K562 (cell line): ENCODE data around the gene STK32C. TPM values are rescaled to one million over a fixed set of nuclear protein-coding genes. Genes with fewer than 3 reads are reported as not detected.

Source experiments
- ATAC-seq: fragments of 200-7000 bp; cut with Tn5 transposase; 3 replicates; pipeline ENCODE4 v1.9.1; 2020; ENCODE audit warnings: moderate library complexity
- BruUV-seq: library from RNA; stranded (reverse); fragments of 400-500 nt; replicated peaks from 2 replicates; lab custom pipeline; 2021; lab: Mats Ljungman, UMichigan
- CTCF ChIA-PET: fragments of 300-600 bp; formaldehyde crosslinking; extraction: SDS; loops from one replicate; lab custom pipeline; 2021; ENCODE audit warnings: low intra/inter-chr PET ratio; lab: Yijun Ruan, JAX
- POLR2A ChIA-PET: fragments of 300-600, 350-650 bp; sonication (Branson Sonifier 250); formaldehyde crosslinking; extraction: SDS; loops from one replicate; lab custom pipeline; 2021; ENCODE audit warnings: antibody characterized with exemption, inconsistent platforms; lab: Yijun Ruan, JAX
- DNase-seq, 4 experiments: peaks; one replicate each; pipeline versions ENCODE4 v3.0.0 to v3.0.0-alpha.2; 2011 to 2018; ENCODE audit warnings: low spot score in 3 of 4, mixed read lengths in 3 of 4; ENCODE audit errors: extremely low read depth in 1 of 4
- FAIRE-seq: peaks from 2 replicates; lab custom pipeline; 2011; peaks lifted over from hg19 to GRCh38; lab: Jason Lieb, UNC
- H2AFZ ChIP-seq: 2 replicates; pipeline ENCODE4 v1.6.0; 2011; ENCODE audit warnings: low read depth, low read length, control low read depth, inconsistent platforms
- H3K27ac ChIP-seq: fragments of 200-600 bp; 3 replicates; pipeline ENCODE4 v1.8.0; 2011; ENCODE audit warnings: low read depth, mild to moderate bottlenecking, control low read depth, inconsistent platforms, low read length, moderate library complexity, mixed read lengths; ENCODE audit errors: extremely low read depth
- H3K27me3 ChIP-seq, 2 experiments: fragments of 300-600 bp in 1 of 2; 2 replicates in 1 of 2; 3 replicates in 1 of 2; pipeline versions ENCODE4 v1.6.0 to v1.8.0; 2011; ENCODE audit warnings: inconsistent platforms in 2 of 2, low read length in 2 of 2, mild to moderate bottlenecking in 1 of 2, mixed read lengths in 1 of 2, moderate library complexity in 1 of 2; ENCODE audit not compliant: control insufficient read depth in 2 of 2, insufficient read depth in 2 of 2
- H3K36me3 ChIP-seq: fragments of 300-600 bp; 3 replicates; pipeline ENCODE4 v1.8.0; 2011; ENCODE audit warnings: mild to moderate bottlenecking, low read length, inconsistent platforms; ENCODE audit not compliant: control insufficient read depth, insufficient read depth
- H3K4me1 ChIP-seq, 2 experiments: fragments of 200-600 bp in 1 of 2; replicated peaks in 1 of 2; 2 replicates in 1 of 2; 3 replicates in 1 of 2; pipeline versions ENCODE4 v1.5.1 to v1.8.0; 2011; ENCODE audit warnings: inconsistent platforms in 2 of 2, low read length in 2 of 2, mild to moderate bottlenecking in 1 of 2, mixed read lengths in 1 of 2, moderate library complexity in 1 of 2; ENCODE audit not compliant: control insufficient read depth in 2 of 2, insufficient read depth in 2 of 2
- H3K4me2 ChIP-seq: 2 replicates; pipeline ENCODE4 v1.6.1; 2011; ENCODE audit warnings: low read length, control low read depth, inconsistent platforms, mixed read lengths; ENCODE audit not compliant: insufficient read depth
- H3K4me3 ChIP-seq: fragments of 200-600 bp; sonication (generic), shearing (Covaris generic); 2 replicates; pipeline ENCODE4 v1.5.1; 2016; ENCODE audit warnings: control low read depth, inconsistent platforms
- H3K79me2 ChIP-seq: fragments of 200-600 bp; 3 replicates; pipeline ENCODE4 v1.8.0; 2011; ENCODE audit warnings: low read length, inconsistent platforms; ENCODE audit not compliant: control insufficient read depth, insufficient read depth
- H3K9ac ChIP-seq, 2 experiments: 2 replicates each; pipeline versions ENCODE4 v1.6.0 to v1.6.1; 2011; ENCODE audit warnings: low read depth in 2 of 2, low read length in 2 of 2, control low read depth in 1 of 2, inconsistent platforms in 1 of 2, mild to moderate bottlenecking in 1 of 2, mixed read lengths in 1 of 2; ENCODE audit not compliant: insufficient read depth in 1 of 2
- H3K9me1 ChIP-seq: one replicate; pipeline ENCODE4 v1.6.0; 2011; ENCODE audit warnings: inconsistent platforms, mild to moderate bottlenecking, low read length, moderate library complexity; ENCODE audit not compliant: control insufficient read depth, insufficient read depth
- H3K9me3 ChIP-seq: replicated peaks from 2 replicates; pipeline ENCODE4 v1.5.1; 2011; ENCODE audit warnings: low read depth, low read length, inconsistent platforms; ENCODE audit not compliant: control insufficient read depth, insufficient read depth
- H4K20me1 ChIP-seq: replicated peaks from 2 replicates; pipeline ENCODE4 v1.6.1; 2011; ENCODE audit warnings: low read length, inconsistent platforms, mixed read lengths; ENCODE audit not compliant: control insufficient read depth, insufficient read depth
- COPS2 ChIP-seq: fragments of 450-650 bp; conservative IDR thresholded peaks from 2 replicates; pipeline ENCODE4 v1.6.1; 2016; ENCODE audit warnings: mild to moderate bottlenecking, moderate library complexity
- PRPF4 ChIP-seq: fragments of 200-400 bp; formaldehyde crosslinking; IDR thresholded peaks from one replicate; pipeline ENCODE4 v1.6.1; 2017; ENCODE audit warnings: low read length, low read depth, mild to moderate bottlenecking; ENCODE audit not compliant: insufficient read depth, poor library complexity, severe bottlenecking
- ZFP30 ChIP-seq: fragments of 250-450 bp; sonication (Bioruptor Pico); IDR thresholded peaks from 2 replicates; pipeline ENCODE4 v1.8.0; 2022; ENCODE audit warnings: moderate library complexity, mild to moderate bottlenecking, inconsistent platforms, borderline replicate concordance
- ZNF316 ChIP-seq: fragments of 450-650 bp; IDR thresholded peaks from 2 replicates; pipeline ENCODE4 v1.6.1; 2016
- ZNF408 ChIP-seq: fragments of 250-450 bp; sonication (Bioruptor Pico); IDR thresholded peaks from 2 replicates; pipeline ENCODE4 v1.4.0; 2020; ENCODE audit warnings: low read depth, mild to moderate bottlenecking, moderate library complexity
- ZNF707 ChIP-seq: fragments of 250-450 bp; sonication (Bioruptor Pico); conservative IDR thresholded peaks from 2 replicates; pipeline ENCODE4 v1.8.0; 2022; ENCODE audit warnings: inconsistent platforms, mild to moderate bottlenecking, moderate library complexity
- WGBS: fragments of 100-300 bp; shearing (Covaris generic); methylation state at CpG from one replicate; pipeline ENCODE4 v1.1.6; 2016; ENCODE audit warnings: low coverage, mixed read lengths; ENCODE audit not compliant: insufficient coverage; ENCODE audit errors: missing lambda C conversion rate; 5-methylcytosine and 5-hydroxymethylcytosine counted together
- in situ Hi-C: fragments of 300-500 bp; cut with MboI; formaldehyde crosslinking; loops from 4 replicates; pipeline ENCODE4 v1.15.0; 2018; ENCODE audit warnings: inconsistent platforms, mixed read lengths
- intact Hi-C: fragments of 100-400 bp; cut with micrococcal nuclease; formaldehyde crosslinking; loops from 2 replicates; pipeline ENCODE4 v1.14.2; 2022
- polyA plus RNA-seq, 8 experiments: library from polyadenylated mRNA; depleted of rRNA in 4 of 8; stranded (reverse) in 5 of 8; unstranded in 3 of 8; fragments of >200 nt; fragmentation: Nextera tagmentation in 2 of 8; fragmentation: Illumina TruSeq in 1 of 8; extraction: Ambion mirVana in 2 of 8; extraction: Trizol in 1 of 8; gene quantifications; 2 replicates each; pipeline versions ENCODE4 v1.2.1 to v1.2.3, GENCODE V29; 2011 to 2014; ENCODE audit warnings: inconsistent platforms in 1 of 8, missing spikeins in 1 of 8
- total RNA-seq, 7 experiments: library from RNA; depleted of rRNA in 6 of 7; stranded (reverse); fragments of >200 nt in 6 of 7; fragmentation: Illumina TruSeq in 2 of 7; extraction: Trizol in 2 of 7; gene quantifications; 2 replicates each; pipeline versions ENCODE4 v1.2.1 to v1.2.3, GENCODE V29; 2011 to 2021; ENCODE audit warnings: low replicate concordance in 1 of 7
- TF ChIP-seq, protein P1 (sequence below): IDR thresholded peaks from 2 replicates; pipeline ENCODE4 v1.6.1; 2012; ENCODE audit warnings: low read depth, low read length, improper control_type of control experiment, borderline replicate concordance
- TF ChIP-seq, protein P2 (sequence below): fragments of 250-450 bp; sonication (Bioruptor Pico); IDR thresholded peaks from 2 replicates; pipeline ENCODE4 v1.8.0; 2022; ENCODE audit warnings: moderate library complexity, mild to moderate bottlenecking, inconsistent platforms
- TF ChIP-seq, protein P3 (sequence below): sonication (generic); IDR thresholded peaks from 2 replicates; pipeline ENCODE4 v1.6.1; 2016
- TF ChIP-seq, protein P4 (sequence below), 3 experiments: fragments of 200-800 bp in 1 of 3; fragments of 250-450 bp in 1 of 3; fragments of 450-650 bp in 1 of 3; sonication (Bioruptor Pico) in 1 of 3; sonication (Bioruptor generic) in 1 of 3; formaldehyde crosslinking in 1 of 3; IDR thresholded peaks; 2 replicates each; pipeline versions ENCODE4 v1.6.1 to v1.8.0; 2016 to 2022; ENCODE audit warnings: mild to moderate bottlenecking in 2 of 3, missing genetic modification characterization in 2 of 3, missing compliant biosample characterization in 1 of 3, moderate library complexity in 1 of 3

STK32C gene
- total and polyA plus RNA-seq, 9 of the 15 experiments (the other 6 are each of a cell fraction or from before 2014, with no cell fraction given) = 1.5 to 20.9 (median 6.5) TPM

DNA sequence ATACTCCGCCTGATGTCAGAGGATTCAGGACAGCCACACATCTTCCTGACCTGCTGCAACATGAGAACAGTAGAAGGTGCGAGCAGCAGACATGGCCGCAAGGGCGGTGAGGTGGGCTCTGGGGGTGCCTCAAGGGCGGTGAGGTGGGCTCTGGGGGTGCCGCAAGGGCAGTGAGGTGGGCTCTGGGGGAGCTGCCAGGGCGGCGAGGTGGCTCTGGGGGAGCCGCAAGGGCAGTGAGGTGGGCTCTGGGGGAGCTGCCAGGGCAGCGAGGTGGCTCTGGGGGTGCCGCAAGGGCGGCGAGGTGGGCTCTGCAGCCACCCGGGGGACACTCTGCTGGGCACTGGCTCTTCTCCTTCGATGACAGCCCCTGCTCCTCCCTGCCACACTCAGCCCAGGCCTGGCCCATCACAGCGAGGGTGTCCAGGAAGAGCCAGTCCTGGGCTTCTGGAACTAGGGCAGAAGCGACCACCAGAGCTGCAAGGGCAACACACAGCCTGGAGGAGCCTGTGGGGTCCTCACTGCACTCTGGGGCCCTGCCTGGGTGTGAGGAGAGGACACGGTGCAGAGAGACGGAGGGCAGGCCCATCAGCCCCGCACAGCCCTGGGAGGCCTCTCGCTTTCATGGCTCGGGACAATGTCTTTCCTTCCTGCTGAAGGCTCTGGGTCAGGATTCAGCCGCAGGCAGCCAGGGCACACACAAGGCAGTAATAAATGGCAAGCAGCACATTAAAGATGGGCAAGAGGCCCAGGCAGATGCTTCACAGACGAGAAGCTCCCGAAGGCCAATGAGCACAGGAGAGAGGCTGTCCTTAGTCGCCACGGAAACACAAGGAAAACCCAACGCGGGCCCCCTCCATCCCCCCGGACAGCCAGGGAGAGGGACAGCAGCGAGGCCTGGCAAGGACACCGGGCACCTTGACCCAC is 42.5 kb downstream of the STK32C start:
- no peak overlapping the region for H3K4me2 ChIP-seq
- no peaks in the 10 kb centered on the region for H3K9me1 ChIP-seq
- FAIRE-seq = no peak
- H4K20me1 ChIP-seq = no peaks in the 10 kb centered on the region
- intact Hi-C loops (no loop called here), in situ Hi-C loops (no loop called here)
- H3K27ac ChIP-seq = no peak overlapping the region
- ATAC-seq = no peak
- peaks cover 3 to 33% of the 10 kb centered on the region in 2 experiments; a peak in 3 of 5 replicates for H3K27me3 ChIP-seq
- H3K79me2 ChIP-seq = no peaks in the 10 kb centered on the region
- H2AFZ ChIP-seq = no peak overlapping the region
- DNase-seq = no peak
- CTCF ChIA-PET = no interaction called here
- no TSS peak for BruUV-seq
- no peak overlapping the region for H3K4me3 ChIP-seq
- no peaks in the 10 kb centered on the region for H3K36me3 ChIP-seq
- WGBS = 6% methylated on average over 11 of the region's 32 CpGs
- no peak overlapping the region for H3K9ac ChIP-seq
- no peaks in the 10 kb centered on the region for H3K9me3 ChIP-seq
- H3K4me1 ChIP-seq = no peaks in the 10 kb centered on the region
- POLR2A ChIA-PET = no interaction called here
- TF ChIP-seq, protein P1, sequence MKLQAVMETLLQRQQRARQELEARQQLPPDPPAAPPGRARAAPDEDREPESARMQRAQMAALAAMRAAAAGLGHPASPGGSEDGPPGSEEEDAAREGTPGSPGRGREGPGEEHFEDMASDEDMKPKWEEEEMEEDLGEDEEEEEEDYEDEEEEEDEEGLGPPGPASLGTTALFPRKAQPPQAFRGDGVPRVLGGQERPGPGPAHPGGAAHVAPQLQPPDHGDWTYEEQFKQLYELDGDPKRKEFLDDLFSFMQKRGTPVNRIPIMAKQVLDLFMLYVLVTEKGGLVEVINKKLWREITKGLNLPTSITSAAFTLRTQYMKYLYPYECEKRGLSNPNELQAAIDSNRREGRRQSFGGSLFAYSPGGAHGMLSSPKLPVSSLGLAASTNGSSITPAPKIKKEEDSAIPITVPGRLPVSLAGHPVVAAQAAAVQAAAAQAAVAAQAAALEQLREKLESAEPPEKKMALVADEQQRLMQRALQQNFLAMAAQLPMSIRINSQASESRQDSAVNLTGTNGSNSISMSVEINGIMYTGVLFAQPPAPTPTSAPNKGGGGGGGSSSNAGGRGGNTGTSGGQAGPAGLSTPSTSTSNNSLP = no peak
- TF ChIP-seq ZNF707 (CRISPR knock-in tag) (no peak), PRPF4 (no peak), ZFP30 (CRISPR knock-in tag) (no peak), COPS2 (no peak), ZNF316 (no peak), ZNF408 (no peak)
- TF ChIP-seq, protein P2, sequence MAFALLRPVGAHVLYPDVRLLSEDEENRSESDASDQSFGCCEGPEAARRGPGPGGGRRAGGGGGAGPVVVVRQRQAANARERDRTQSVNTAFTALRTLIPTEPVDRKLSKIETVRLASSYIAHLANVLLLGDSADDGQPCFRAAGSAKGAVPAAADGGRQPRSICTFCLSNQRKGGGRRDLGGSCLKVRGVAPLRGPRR (CRISPR knock-in tag) = no peak
- TF ChIP-seq, protein P3, sequence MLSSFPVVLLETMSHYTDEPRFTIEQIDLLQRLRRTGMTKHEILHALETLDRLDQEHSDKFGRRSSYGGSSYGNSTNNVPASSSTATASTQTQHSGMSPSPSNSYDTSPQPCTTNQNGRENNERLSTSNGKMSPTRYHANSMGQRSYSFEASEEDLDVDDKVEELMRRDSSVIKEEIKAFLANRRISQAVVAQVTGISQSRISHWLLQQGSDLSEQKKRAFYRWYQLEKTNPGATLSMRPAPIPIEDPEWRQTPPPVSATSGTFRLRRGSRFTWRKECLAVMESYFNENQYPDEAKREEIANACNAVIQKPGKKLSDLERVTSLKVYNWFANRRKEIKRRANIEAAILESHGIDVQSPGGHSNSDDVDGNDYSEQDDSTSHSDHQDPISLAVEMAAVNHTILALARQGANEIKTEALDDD = no peak
- TF ChIP-seq, protein P4, sequence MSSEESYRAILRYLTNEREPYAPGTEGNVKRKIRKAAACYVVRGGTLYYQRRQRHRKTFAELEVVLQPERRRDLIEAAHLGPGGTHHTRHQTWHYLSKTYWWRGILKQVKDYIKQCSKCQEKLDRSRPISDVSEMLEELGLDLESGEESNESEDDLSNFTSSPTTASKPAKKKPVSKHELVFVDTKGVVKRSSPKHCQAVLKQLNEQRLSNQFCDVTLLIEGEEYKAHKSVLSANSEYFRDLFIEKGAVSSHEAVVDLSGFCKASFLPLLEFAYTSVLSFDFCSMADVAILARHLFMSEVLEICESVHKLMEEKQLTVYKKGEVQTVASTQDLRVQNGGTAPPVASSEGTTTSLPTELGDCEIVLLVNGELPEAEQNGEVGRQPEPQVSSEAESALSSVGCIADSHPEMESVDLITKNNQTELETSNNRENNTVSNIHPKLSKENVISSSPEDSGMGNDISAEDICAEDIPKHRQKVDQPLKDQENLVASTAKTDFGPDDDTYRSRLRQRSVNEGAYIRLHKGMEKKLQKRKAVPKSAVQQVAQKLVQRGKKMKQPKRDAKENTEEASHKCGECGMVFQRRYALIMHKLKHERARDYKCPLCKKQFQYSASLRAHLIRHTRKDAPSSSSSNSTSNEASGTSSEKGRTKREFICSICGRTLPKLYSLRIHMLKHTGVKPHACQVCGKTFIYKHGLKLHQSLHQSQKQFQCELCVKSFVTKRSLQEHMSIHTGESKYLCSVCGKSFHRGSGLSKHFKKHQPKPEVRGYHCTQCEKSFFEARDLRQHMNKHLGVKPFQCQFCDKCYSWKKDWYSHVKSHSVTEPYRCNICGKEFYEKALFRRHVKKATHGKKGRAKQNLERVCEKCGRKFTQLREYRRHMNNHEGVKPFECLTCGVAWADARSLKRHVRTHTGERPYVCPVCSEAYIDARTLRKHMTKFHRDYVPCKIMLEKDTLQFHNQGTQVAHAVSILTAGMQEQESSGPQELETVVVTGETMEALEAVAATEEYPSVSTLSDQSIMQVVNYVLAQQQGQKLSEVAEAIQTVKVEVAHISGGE (CRISPR knock-in tag; IDR thresholded peaks at IDR 0.05) = no peak
